GM18502 (cell line): ENCODE measurements around the gene PPP4C.
"Not testable (repeated sequence)": the region's sequence is repeated elsewhere in the genome, so short reads cannot be mapped to it uniquely, and the experiment has no call there.

Experiments
- ATAC-seq: cut with Tn5 transposase; IDR thresholded peaks from one replicate; pipeline ENCODE4 v1.9.1; 2021; ENCODE audit warnings: mild to moderate bottlenecking; ENCODE audit not compliant: unreplicated experiment, poor library complexity

Gene PPP4C

GRCh38 chr16:30075503-30076275 is at the start of gene PPP4C:
Gene PPP4C, plus strand, starts transcription at chr16:30075994. Its CDS starts 384 bp downstream, at chr16:30076378.
- ATAC-seq: peak; percentile 75

GRCh38 chr16:30026449-30026848 is 49.3 kb upstream of the PPP4C start:
- ATAC-seq: no peak

- no peak for ATAC-seq
Measured at GRCh38 chr16:30027588-30028437, 48.0 kb upstream of the PPP4C start.

GRCh38 chr16:30028438-30029076 is 47.2 kb upstream of the PPP4C start:
- no peak for ATAC-seq

- no peak for ATAC-seq
Measured at GRCh38 chr16:30030011-30030685, 45.6 kb upstream of the PPP4C start.

- ATAC-seq: no peak
Measured at GRCh38 chr16:30030841-30031413, 44.9 kb upstream of the PPP4C start, which contains the start of gene TLCD3B. Gene TLCD3B, minus strand, starts transcription at chr16:30031271. Its CDS starts 744 bp downstream, at chr16:30030527.

GRCh38 chr16:30031477-30031918 is 44.3 kb upstream of the PPP4C start:
- no peak for ATAC-seq

GRCh38 chr16:30032083-30032819 is 43.5 kb upstream of the PPP4C start:
- no peak for ATAC-seq

GRCh38 chr16:30033270-30033669 is 42.5 kb upstream of the PPP4C start:
- no peak for ATAC-seq

GRCh38 chr16:30040221-30040620 is 35.6 kb upstream of the PPP4C start:
- ATAC-seq: no peak

GRCh38 chr16:30040690-30041089 is 35.1 kb upstream of the PPP4C start:
- not testable (repeated sequence) for ATAC-seq

GRCh38 chr16:30041841-30042240 is 34.0 kb upstream of the PPP4C start:
- no peak for ATAC-seq

- ATAC-seq: no peak
Measured at GRCh38 chr16:30046178-30046577, 29.6 kb upstream of the PPP4C start.

GRCh38 chr16:30046588-30046987 is 29.2 kb upstream of the PPP4C start:
- no peak for ATAC-seq

GRCh38 chr16:30049871-30050270 is 25.9 kb upstream of the PPP4C start:
- no peak for ATAC-seq

- no peak for ATAC-seq
Measured at GRCh38 chr16:30051518-30051917, 24.3 kb upstream of the PPP4C start.

GRCh38 chr16:30052671-30053372 is 23.0 kb upstream of the PPP4C start:
- ATAC-seq: peak; percentile 70

GRCh38 chr16:30053376-30054015 is 22.3 kb upstream of the PPP4C start:
- peak; percentile 8 for ATAC-seq
